Endothelial cell of umbilical vein (primary cell): Measurements from ENCODE around the gene GAGE1.

Source experiments
- FOS ChIP-seq: IDR thresholded peaks from 2 replicates; pipeline ENCODE4 v1.6.1; 2011; ENCODE audit warnings: mild to moderate bottlenecking, low read length, moderate library complexity, borderline replicate concordance; ENCODE audit not compliant: insufficient read depth
- JUN ChIP-seq: IDR thresholded peaks from 2 replicates; pipeline ENCODE4 v1.6.1; 2011; ENCODE audit warnings: borderline replicate concordance, low read depth; ENCODE audit not compliant: insufficient read length, insufficient read depth
- POLR2A ChIP-seq: IDR thresholded peaks from 2 replicates; pipeline ENCODE4 v1.6.1; 2012; ENCODE audit warnings: low read depth, mild to moderate bottlenecking, control low read depth, low read length
- TF ChIP-seq, protein P1 (sequence below), 2 donors: IDR thresholded peaks; 1 replicate in 1 of 2; 2 replicates in 1 of 2; pipeline ENCODE4 v1.5.1; 2011; ENCODE audit warnings: low read length in 2 of 2, mild to moderate bottlenecking in 2 of 2, moderate library complexity in 2 of 2, control low read depth in 1 of 2, inconsistent platforms in 1 of 2, low read depth in 1 of 2; ENCODE audit not compliant: insufficient read depth in 1 of 2; ENCODE audit errors: extremely low read depth in 1 of 2
- TF ChIP-seq, protein P2 (sequence below): IDR thresholded peaks from 2 replicates; pipeline ENCODE4 v1.6.1; 2011; ENCODE audit not compliant: insufficient read depth, insufficient read length

- TF ChIP-seq, protein P1, sequence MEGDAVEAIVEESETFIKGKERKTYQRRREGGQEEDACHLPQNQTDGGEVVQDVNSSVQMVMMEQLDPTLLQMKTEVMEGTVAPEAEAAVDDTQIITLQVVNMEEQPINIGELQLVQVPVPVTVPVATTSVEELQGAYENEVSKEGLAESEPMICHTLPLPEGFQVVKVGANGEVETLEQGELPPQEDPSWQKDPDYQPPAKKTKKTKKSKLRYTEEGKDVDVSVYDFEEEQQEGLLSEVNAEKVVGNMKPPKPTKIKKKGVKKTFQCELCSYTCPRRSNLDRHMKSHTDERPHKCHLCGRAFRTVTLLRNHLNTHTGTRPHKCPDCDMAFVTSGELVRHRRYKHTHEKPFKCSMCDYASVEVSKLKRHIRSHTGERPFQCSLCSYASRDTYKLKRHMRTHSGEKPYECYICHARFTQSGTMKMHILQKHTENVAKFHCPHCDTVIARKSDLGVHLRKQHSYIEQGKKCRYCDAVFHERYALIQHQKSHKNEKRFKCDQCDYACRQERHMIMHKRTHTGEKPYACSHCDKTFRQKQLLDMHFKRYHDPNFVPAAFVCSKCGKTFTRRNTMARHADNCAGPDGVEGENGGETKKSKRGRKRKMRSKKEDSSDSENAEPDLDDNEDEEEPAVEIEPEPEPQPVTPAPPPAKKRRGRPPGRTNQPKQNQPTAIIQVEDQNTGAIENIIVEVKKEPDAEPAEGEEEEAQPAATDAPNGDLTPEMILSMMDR (IDR thresholded peaks at IDR 0.05; ENCODE audit: extremely low read depth in 1 of 2, insufficient read depth in 1 of 2, low read depth in 1 of 2, low read length in 2 of 2), result no peak
- TF ChIP-seq POLR2A, result no peak
- TF ChIP-seq, protein P2, sequence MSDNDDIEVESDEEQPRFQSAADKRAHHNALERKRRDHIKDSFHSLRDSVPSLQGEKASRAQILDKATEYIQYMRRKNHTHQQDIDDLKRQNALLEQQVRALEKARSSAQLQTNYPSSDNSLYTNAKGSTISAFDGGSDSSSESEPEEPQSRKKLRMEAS, result no peak
- TF ChIP-seq FOS, result no peak
- TF ChIP-seq JUN, result no peak
Observed at GRCh38 chrX:49656533-49656932, 57.7 kb downstream of the GAGE1 start.
